Measurements from ENCODE around the gene KMT2E. TPM values are rescaled to one million over a fixed set of nuclear protein-coding genes. Genes with fewer than 3 reads are reported as not detected.

The KMT2E gene
- total and polyA plus RNA-seq, 3 donors from 2014 or later = 21.1 to 133 (median 96.6) TPM

DNA sequence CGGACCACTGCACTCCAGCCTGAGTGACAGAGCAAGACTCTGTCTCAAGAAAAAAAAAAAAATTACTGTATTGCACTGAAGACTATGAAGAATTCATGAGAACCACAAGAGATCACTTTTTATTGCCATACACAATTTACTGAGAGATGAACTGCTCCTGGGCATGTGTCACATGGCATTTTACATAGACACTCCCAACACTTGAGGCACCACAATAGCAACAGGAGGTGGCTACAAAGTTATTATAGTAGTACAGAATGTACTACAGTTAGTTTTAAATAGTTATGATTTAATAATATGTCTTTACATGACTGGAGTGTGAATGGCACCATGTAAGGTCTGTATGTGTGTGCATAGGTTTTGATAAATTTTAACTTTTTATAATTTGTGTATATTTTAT, 70.6 kb downstream of the KMT2E start:
- no peaks in the 10 kb centered on the region for H3K36me3 ChIP-seq (ENCODE audit: low read depth, missing control alignments)
- no peak overlapping the region for H3K27ac ChIP-seq
- no peak for DNase-seq
- H3K9me3 ChIP-seq = no peaks in the 10 kb centered on the region
- TF ChIP-seq POLR2A (IDR thresholded peaks at IDR 0.05) (no peak), CTCF (IDR thresholded peaks at IDR 0.05) (no peak)
- H3K4me1 ChIP-seq = no peaks in the 10 kb centered on the region
- no peaks in the 10 kb centered on the region for H3K27me3 ChIP-seq
- H3K4me3 ChIP-seq = no peak overlapping the region
- intact Hi-C loops (cut with DNase I; ENCODE audit: low total_unique reads) = no loop called here
- WGBS, 2 donors = 94 to 97% methylated on average over 1 of the region's 1 CpG

GRCh38 chr7:105086850-105087249, 72.8 kb downstream of the KMT2E start:
- no peaks in the 10 kb centered on the region for H3K36me3 ChIP-seq (ENCODE audit: low read depth, missing control alignments)
- no peak for DNase-seq
- no peaks in the 10 kb centered on the region for H3K27me3 ChIP-seq
- WGBS, 2 donors = 94 to 98% methylated on average over 3 of the region's 3 CpGs
- H3K4me1 ChIP-seq = no peaks in the 10 kb centered on the region
- no peaks in the 10 kb centered on the region for H3K9me3 ChIP-seq
- TF ChIP-seq POLR2A (IDR thresholded peaks at IDR 0.05) (no peak), CTCF (IDR thresholded peaks at IDR 0.05) (no peak)
- intact Hi-C loops (cut with DNase I; ENCODE audit: low total_unique reads) = no loop called here
- no peak overlapping the region for H3K4me3 ChIP-seq
- no peak overlapping the region for H3K27ac ChIP-seq

- no peak overlapping the region for H3K27ac ChIP-seq
- no peaks in the 10 kb centered on the region for H3K9me3 ChIP-seq
- no peaks in the 10 kb centered on the region for H3K36me3 ChIP-seq (ENCODE audit: low read depth, missing control alignments)
- WGBS, 2 donors = 94% methylated on average over 6 of the region's 6 CpGs
- TF ChIP-seq POLR2A (IDR thresholded peaks at IDR 0.05) = no peak
- TF ChIP-seq CTCF (IDR thresholded peaks at IDR 0.05) = no peak
- no peak for DNase-seq
- intact Hi-C loops (cut with DNase I; ENCODE audit: low total_unique reads) = no loop called here
- no peaks in the 10 kb centered on the region for H3K27me3 ChIP-seq
- no peaks in the 10 kb centered on the region for H3K4me1 ChIP-seq
- no peak overlapping the region for H3K4me3 ChIP-seq
Measured at GRCh38 chr7:105087981-105088380, 74.0 kb downstream of the KMT2E start.

- Histone ChIP-seq H3K4me1 (no peaks in the 10 kb centered on the region), H3K27me3 (no peaks in the 10 kb centered on the region), H3K9me3 (no peaks in the 10 kb centered on the region), H3K27ac (no peak overlapping the region), H3K36me3 (ENCODE audit: low read depth, missing control alignments) (no peaks in the 10 kb centered on the region), H3K4me3 (no peak overlapping the region)
- TF ChIP-seq POLR2A (IDR thresholded peaks at IDR 0.05) (no peak), CTCF (IDR thresholded peaks at IDR 0.05) (no peak)
- intact Hi-C loops (cut with DNase I; ENCODE audit: low total_unique reads) = no loop called here
- WGBS, 2 donors = 80 to 84% methylated on average over 2 of the region's 2 CpGs
- DNase-seq = no peak
Measured at GRCh38 chr7:105088456-105088855, 74.5 kb downstream of the KMT2E start.

DNA sequence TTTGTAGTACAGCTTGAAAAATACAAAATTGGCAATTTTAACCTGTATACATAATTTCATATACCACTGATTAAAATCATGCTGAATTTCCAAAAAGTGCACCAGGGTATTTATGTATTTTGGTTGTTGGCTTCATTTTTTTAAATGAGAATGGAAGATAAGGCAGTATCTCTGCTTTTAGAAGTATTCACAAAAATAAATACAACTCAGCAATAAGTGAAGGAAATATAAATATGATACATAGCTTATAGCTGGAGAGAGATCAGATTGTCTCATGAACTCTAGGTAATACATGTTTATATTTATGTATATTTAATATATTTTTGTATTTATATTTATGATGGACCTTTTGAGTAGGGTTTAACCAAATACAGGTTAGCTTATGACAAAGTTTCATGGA, 81.0 kb downstream of the KMT2E start:
- H3K36me3 ChIP-seq (ENCODE audit: low read depth, missing control alignments) = no peaks in the 10 kb centered on the region
- no peak for DNase-seq
- no peak for TF ChIP-seq CTCF (IDR thresholded peaks at IDR 0.05)
- TF ChIP-seq POLR2A (IDR thresholded peaks at IDR 0.05) = no peak
- no peak overlapping the region for H3K27ac ChIP-seq
- H3K27me3 ChIP-seq = no peaks in the 10 kb centered on the region
- H3K4me3 ChIP-seq = no peak overlapping the region
- intact Hi-C loops (cut with DNase I; ENCODE audit: low total_unique reads) = no loop called here
- no peaks in the 10 kb centered on the region for H3K9me3 ChIP-seq
- H3K4me1 ChIP-seq = no peaks in the 10 kb centered on the region

All from testis (tissue), 3 donors.